ENCODE data around the gene SEBOX. TPM values are rescaled to one million over a fixed set of nuclear protein-coding genes. Genes with fewer than 3 reads are reported as not detected.

Gene SEBOX
- total RNA-seq, 1 donor from 2014 or later = not detected

DNA sequence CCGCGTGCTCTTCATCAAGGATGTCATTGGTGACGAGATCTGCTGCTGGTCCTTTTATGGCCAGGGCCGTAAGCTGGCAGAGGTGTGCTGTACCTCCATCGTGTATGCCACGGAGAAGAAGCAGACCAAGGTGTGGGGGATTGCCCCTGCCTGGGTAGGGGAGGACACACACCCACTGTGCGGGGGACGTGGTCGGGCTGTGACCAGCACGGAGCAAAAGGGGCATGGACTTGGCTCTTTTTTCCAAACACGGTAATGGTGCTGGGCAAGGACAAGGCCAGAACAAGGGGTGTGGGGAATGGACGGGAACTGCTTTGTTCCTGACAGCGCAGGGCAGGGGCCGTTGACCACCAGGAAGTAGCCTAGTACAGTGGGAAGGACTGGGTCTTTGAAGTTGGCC is 22.7 kb downstream of the SEBOX start:
- intact Hi-C loops (cut with micrococcal nuclease) = no loop called here

DNA sequence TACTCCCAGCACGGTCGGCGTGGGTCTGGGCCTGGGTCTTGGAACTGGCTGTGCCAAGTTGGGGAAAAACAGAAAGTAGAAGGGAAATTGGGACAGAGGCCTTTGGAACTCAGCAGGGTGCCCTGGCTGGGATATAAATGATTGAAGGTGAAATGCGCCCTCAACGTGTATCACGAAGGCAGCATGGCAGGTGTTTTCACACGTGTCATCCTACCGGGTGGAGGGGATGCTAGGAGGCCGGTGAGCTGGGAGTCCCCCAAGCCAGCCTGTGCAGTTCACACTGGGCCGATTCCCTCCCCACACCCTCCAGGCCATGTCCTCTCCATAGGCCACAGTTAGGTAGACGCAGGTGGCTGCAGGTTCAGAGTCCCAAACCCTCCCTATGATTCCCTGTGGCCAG is 23.5 kb downstream of the SEBOX start:
- intact Hi-C loops (cut with micrococcal nuclease) = no loop called here

DNA sequence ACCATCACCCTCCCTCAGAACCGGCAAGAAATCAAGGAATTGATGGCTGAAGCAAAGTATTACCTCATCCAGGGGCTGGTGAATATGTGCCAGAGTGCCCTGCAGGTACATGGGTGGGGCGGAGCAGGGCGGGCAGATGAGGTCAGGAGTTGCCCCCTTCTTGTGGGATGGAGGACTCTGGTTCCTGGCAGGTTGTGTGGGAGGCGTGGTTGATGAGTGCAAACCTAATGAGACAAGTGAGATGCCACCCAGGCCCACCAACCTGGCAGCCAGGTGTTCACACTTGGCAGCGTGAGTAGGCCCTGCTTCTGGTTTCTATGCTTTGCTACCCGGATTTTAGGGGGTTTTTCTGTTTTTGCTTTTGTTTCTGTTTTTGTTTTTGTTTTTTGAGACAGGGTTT is 24.6 kb downstream of the SEBOX start:
- intact Hi-C loops (cut with micrococcal nuclease) = no loop called here

DNA sequence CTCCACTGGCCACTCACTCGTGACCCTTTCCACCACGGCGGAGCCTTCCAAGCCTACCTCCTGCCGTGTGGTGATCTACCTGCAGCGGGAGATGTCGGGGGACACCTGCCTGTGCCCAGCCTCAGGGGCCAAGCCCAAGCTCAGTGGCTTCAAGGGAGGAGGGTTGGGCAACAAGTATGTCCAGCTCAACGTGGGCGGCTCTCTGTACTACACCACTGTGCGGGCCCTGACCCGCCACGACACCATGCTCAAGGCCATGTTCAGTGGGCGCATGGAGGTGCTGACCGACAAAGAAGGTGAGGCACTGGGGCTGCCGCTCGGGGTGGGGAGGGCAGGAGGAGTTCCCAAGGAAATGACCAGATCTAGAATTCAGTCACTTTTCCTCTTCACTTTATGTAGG is 25.6 kb downstream of the SEBOX start:
- intact Hi-C loops (cut with micrococcal nuclease) = loop anchor here (5.0 to 10.0 kb wide), 2 partner anchors 375 to 532 kb away; partner anchors contain the start of genes PROCA1, RAB34 and RPL23A

DNA sequence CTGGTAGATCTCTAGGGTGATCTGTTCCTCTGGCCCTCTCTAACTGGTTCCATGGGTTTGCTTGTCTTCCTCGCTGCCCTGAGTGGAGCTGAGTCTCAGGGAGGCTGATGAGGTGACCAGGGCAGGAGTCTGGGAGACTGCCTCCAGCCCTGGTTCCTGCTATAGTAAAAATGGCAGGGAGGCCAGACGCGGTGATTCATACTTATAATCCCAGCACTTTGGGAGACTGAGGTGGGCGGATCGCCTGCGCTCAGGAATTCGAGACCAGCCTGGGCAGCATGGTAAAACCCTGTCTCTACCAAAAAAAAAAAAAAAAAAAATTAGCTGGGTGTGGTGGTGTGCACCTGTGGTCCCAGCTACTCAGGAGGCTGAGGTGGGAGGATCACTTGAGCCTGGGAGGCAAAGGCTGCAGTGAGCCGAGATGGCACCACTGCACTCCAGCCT is 26.2 kb downstream of the SEBOX start:
- intact Hi-C loops (cut with micrococcal nuclease) = loop anchor here (5.0 to 10.0 kb wide), 2 partner anchors 376 to 531 kb away; partner anchors contain the start of genes PROCA1, RAB34 and RPL23A

DNA sequence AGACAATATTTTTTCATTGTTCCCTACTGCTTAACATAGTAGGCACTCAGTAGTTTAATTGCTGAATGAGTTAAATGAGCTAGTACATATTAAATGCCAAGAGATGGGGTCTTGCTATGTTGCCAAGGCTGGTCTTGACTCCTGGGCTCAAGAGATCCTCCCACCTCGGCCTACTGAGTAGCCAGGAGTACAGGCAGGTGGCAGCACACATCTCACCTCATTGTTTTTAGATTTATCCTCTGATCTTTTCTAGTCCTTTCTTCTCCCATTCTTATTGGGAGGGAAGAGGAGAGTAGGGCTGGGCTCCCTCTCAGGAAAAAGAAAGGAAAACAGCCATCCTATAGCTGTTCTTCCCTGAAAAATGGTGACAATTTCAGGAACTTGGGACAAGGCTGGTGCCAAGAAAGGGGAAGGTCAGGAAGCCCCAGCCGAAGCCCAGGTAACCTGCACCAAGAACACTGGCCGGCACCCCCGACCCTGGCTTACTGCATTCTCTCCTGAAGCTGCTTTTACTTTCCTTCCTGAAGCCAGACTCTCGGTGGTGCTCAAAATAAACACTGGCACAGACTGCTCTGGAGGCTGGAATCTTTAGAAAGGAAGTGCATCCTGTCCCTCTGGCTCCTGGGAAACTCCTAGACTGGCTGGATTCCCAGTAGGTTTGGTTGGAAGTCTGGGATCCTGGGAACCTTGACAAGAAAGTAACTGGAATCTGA is 26.8 kb downstream of the SEBOX start:
- intact Hi-C loops (cut with micrococcal nuclease) = loop anchor here (5.0 to 10.0 kb wide), 2 partner anchors 377 to 531 kb away; partner anchors contain the start of genes PROCA1, RAB34 and RPL23A

DNA sequence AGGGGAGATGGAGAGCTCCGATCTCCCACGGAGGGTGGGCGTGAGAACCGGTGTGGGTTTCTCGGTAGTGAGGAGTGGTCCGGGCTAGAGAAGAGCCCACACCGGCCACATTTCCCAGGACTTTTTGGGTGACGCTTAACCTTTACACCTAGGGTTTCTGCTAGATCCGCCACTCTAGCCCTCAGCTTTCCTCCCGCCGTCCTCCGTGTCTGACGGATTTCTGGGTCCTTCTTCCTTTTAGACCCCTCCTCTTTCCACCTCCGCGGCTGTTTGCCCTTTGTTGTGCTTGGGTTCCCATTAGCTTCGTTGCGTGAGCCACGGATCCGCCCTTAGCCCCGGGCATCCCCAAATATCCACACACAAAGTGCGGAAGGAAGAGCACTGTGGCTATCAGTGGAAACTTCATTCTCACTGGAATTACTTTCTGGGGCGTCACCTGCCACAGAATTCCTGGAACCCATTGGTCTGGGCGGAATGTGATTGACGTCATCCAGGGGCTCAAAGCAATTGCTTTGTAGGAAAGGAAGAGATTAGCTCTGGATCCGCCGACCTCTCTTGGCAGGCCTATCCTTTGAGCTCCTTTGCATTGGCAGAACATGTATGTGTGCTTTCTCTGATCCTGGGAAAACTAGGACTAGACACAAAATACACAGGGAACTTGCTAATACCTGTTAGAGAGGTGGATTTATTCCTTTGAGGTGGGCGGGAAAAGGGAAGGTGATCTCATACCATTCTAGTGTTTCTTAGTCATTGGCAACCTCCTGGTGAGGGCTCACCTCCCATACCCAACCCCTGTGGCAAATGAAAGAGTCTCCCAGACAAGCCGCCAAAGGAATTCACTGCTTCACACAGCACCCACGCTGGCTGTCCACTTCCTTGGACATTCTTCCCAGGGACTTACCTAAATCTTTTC is 28.8 kb downstream of the SEBOX start:
- intact Hi-C loops (cut with micrococcal nuclease) = loop anchor here (1.0 to 10.0 kb wide), 5 partner anchors 17 to 529 kb away; partner anchors contain the start of genes POLDIP2, PROCA1, RAB34 and RPL23A

DNA sequence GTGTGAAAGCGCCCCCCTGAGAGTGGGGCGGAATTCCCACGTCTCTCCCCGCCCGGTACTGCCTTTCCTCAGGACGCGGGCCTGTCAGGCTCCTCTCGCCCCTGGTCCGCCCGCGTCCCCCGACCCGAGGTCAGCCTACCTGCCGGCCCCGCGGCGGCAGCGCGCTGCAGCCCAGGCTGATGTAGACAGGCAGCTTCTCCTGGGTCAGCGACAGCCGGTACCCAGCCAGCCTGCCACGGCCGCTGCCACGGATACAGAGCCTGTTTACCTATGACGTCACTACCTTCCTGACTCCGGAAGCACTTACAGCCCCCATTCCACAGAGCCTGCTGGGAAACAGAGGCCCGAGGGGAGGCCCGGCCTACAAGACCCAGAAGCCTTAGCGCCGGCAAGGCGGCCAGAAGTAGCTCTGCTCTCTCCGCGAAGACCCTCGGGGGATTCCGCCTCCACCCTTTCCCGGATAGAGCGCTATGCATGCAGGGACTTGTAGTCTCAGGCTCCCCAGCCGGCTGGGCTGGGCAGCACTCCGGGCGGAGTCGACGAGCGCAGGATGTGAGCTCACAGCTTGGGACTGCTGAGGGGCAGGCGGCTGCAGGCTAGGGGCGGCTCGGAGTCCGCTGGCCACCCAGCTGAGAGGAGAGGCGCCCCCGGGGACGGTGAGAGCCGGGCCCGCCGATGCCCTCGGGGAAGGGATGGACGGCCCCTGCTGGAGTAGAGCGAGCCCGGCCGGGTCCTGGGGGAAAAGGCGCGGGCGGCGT is 29.6 kb downstream of the SEBOX start, which contains the start of the genes IFT20 and TNFAIP1:
TSS of gene IFT20 (minus strand) at position 272 of the 758 bp plus-strand sequence. CDS start 3,487 bp downstream, outside the sequence.
TSS of gene TNFAIP1 (plus strand) at position 561 of the 758 bp plus-strand sequence. CDS start 3,761 bp downstream, outside the sequence.
- intact Hi-C loops (cut with micrococcal nuclease) = loop anchor here (1.0 to 10.0 kb wide), 5 partner anchors 16 to 528 kb away; partner anchors contain the start of genes POLDIP2, PROCA1, RAB34 and RPL23A

DNA sequence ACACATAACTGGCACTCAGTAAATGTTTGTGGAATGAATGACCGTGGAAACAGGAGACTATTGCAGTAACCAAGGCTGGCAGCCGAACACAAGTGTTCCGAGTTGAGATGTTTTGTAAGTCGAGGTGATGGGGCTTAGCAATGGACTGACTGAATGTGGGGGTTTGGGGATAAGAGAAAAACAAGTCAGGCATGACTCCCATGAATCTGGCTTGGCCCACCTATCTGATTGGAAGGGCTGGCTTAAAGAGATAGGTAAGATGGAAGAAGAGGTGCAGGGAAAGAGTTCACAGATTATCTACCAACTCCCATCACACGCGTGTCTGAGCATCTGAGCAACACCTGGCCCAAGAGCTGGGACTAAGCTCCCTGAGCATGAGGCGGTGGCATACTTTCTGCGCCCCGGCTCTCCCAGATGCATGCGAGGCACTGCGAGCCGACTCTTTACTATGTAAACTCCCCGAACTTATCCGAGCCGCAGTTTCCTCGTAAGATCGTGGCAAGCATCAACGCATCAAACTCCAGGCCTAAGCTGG is 30.3 kb downstream of the SEBOX start:
- intact Hi-C loops (cut with micrococcal nuclease) = loop anchor here (1.0 to 10.0 kb wide), 5 partner anchors 15 to 527 kb away; partner anchors contain the start of genes POLDIP2, PROCA1, RAB34 and RPL23A

DNA sequence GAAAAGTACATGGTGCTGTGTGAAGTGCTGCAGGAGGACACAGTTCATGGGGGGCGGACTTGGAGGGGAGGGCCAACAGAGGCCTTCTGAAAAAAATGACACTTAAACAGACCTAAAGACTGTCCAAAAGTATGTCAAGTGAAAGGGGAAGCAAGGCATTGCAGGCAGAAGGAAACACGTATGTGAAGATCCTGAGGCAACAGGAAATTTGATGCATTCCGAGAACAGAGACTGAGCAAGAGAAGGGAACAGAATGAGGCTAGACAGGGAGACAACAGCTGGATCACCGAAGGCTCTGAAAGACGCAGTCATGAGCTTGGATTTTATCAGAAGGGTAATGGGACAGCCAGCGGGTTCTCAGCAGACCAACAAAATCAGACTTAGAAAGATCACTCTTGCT is 30.8 kb downstream of the SEBOX start:
- intact Hi-C loops (cut with micrococcal nuclease) = loop anchor here (2.0 to 10.0 kb wide), 2 partner anchors 293 to 381 kb away; partner anchors contain the start of genes PROCA1, RAB34 and RPL23A

DNA sequence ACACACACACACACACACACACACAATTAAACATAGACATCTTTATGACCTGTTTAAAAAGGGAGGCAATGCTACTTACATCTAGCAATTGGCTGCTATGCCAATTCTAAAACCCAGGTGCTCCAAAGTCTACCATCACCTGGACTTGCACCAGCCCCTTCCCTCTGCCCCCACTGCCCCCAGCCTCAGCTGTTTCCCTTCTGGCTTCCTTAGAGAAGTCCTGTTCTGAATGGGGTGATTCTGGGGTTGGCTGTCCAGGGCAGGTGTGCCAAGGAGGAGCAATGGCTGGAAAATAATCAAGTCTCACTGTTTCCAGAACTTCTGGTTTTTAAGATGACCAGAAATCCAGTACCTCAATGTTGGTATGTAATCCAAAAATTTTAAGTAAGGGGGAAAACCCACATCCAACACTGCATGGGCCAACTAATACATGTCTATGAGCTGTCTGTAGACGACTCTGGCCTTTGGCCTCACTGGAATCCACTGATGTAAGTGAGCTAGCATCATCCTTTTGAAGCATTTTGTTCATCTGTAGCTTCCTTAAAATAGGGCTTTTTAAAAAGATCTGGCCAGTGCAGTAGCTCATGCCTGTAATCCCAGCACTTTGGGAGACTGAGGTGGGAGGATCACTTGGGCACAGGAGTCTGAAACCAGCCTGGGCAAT is 31.8 kb downstream of the SEBOX start:
- intact Hi-C loops (cut with micrococcal nuclease) = loop anchor here (10.0 kb wide), 1 partner anchor 382 kb away; the partner anchor contains the start of genes PROCA1, RAB34 and RPL23A

DNA sequence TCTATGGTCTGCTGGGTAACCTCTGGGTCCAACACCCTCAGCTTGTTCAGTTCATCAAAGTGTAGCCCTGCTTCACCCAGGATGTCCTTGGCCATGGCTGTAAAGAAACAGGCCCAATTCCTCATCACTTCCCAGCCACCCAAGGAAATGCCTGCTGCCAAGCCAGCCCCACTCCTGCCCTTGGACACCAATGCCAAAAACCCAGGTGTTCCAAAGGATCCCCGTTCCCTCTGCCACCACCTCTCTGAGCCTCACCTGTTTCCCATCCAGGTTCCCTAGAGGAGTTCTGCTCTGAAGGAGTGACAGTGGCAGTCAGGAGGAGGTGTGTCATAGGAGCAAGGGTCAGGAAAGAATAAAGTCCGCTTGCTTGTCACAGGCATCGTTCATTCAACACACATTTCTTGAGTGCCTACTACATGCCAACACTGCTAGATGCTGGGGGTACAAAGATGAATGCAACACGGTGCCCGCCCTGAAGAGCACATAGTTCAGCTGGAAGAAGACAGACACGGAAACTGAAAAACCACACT is 33.0 kb downstream of the SEBOX start:
- intact Hi-C loops (cut with micrococcal nuclease) = loop anchor here (10.0 kb wide), 1 partner anchor 383 kb away; the partner anchor contains the start of genes PROCA1, RAB34 and RPL23A

DNA sequence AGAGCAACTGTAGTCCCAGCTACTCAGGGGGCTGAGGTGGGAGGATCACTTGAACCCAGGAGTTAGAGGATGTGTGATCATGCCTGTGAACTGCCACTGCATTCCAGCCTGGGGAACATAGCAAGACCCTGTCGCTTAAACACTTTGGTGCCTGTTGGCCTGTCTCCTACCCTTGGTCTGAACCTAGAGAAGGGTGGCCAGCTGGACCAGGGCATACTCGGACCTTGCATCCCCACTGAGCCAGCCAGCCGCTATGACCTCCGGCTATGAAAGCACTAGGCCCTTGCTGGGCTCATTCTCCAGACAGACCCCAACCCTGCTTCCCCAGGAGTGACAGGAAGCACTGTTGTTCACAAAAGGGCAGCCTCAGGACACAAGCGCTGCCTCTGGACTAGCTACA is 34.3 kb downstream of the SEBOX start:
- intact Hi-C loops (cut with micrococcal nuclease) = loop anchor here (10.0 kb wide), 1 partner anchor 384 kb away; the partner anchor contains the start of genes PROCA1, RAB34 and RPL23A

DNA sequence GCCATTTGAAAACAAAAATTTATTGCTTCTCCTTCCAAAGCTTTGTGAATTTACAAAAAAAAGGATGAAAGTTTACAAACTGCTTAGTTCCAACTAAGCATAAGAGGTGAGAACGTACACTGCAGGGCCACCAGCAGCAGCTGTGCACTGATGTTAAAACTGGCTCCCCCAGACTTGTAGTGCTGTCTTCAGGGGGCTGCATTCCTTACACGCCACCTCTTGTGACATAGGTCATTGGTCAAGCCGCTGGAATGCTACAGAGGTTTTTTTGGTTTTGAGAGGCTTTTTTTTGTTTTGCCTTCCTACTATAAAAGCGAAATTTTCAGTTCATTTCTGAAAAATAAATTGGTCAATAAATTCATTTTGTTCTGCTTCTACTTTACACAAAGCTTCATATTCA is 36.7 kb downstream of the SEBOX start:
- intact Hi-C loops (cut with micrococcal nuclease) = no loop called here

DNA sequence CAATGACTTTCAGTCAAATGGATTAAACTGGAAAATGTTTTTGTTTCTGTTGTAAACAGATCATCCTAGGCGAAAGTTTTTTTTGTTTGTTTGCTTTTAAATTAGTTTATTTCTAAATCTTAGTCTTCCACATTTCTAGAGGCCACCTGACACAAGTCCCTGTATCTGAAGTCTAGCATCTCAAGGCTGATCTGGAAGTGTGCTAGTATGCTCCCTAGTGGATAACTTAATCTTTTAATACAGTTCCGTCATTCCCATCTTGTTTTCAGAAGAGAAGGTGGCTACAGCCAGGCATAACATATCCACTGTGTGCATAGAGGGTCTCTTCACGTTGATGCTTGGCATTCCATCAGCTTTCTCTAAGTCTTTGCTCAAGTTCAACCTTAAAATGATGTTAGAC is 37.3 kb downstream of the SEBOX start:
- intact Hi-C loops (cut with micrococcal nuclease) = no loop called here

DNA sequence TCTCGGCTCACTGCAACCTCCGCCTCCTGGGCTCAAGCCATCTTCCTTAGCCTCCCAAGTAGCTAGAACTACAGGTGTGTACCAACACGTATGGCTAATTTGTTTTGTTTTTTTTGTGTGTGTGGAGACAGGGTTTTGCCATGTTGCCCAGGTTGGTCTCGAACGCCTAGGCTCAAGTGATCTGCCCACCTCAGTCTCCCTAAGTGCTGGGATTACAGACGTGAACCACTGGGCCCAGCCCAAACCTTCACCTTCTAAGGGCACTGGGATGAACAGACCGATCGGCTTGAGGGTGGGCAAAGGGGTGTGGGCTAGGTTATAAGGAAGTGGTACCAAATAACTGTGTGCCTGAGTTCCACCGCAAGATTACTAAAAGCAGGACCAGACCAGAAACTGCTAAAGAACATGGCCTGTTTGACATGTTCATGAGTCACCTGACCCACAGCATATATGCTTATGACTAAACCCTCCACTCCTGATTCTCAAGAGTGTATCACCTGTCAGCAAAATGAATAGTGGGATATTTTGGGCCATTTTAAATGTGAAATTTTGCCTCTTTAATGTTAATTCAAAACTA is 37.9 kb downstream of the SEBOX start:
- intact Hi-C loops (cut with micrococcal nuclease) = no loop called here

DNA sequence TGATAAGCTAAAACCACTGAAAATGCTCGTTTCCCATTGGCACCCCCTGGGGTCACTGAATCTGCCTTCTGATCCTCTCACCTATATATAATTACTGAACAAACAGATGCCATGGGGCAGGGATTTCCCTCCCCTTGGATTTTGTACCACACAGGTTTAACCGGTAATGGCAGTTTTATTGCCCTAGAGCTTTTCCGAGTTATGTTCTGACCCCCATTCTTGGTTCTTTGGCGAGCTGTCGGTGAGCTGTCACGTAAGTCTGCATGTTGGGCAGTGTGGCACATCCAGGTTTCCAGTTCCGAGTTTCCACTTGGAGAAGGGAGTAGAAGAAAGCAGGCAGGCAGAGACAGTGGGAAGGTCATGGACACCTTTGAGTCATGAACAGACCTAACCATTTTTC is 38.9 kb downstream of the SEBOX start:
- intact Hi-C loops (cut with micrococcal nuclease) = no loop called here

DNA sequence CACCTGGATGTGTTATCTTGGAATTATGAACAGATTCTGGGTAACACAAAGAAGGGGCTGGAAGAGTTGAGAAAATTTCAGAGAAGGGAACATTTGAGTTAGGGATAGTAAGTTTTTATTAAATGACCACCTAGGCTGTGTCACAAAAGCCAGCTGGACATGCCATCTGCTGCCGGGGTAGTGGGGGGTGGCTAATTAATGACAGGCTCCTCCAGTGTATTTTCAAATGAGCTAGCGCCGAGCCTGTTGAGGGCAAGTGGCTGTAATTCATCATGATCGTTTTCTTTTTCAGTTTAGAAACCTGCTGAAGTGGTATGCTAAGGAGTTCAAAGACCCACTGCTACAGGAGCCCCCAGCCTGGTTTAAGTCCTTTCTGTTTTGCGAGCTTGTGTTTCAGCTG is 39.8 kb downstream of the SEBOX start:
- intact Hi-C loops (cut with micrococcal nuclease) = no loop called here

DNA sequence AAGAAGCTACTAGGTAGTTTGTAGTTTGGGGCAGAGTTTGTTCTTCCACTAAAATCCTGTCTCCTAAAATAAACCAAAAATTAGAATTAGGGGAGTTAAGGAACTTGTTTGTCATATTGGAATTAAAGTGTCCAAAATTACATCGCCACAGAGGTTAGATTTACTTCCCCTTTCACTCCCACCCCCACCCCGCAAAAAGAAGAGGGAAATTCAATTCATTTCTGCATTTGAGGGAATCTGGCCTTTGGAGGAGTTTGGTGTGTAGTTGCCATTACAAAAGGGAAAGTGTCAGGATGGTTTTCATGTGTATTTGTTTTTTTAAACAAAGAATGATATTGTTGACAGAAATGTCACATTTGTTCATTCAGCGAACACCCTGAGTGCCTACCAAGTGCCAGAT is 40.2 kb downstream of the SEBOX start:
- intact Hi-C loops (cut with micrococcal nuclease) = no loop called here

Data from T-helper 2 cell treated with Interferon-gamma antibody and Interleukin-4, amounts not matched to agents 100 ng/mL and 5 ng/mL, for 36 hours (primary cell).